OCI-LY7 (cell line): Measurements from ENCODE around the gene ZNF526. TPM values are rescaled to one million over a fixed set of nuclear protein-coding genes. Genes with fewer than 3 reads are reported as not detected.

Experiments used
- BruUV-seq: library from RNA; stranded (reverse); fragments of 400-500 nt; replicated peaks from 2 replicates; lab custom pipeline; 2021; lab: Mats Ljungman, UMichigan
- CTCF ChIA-PET: fragments of 300-600 bp; sonication (Branson Sonifier 250); formaldehyde crosslinking; loops from one replicate; lab custom pipeline; 2022; ENCODE audit warnings: antibody characterized with exemption; ENCODE audit not compliant: unreplicated experiment; lab: Charles Lee
- POLR2A ChIA-PET: fragments of 300-600 bp; sonication (Branson Sonifier 250); formaldehyde crosslinking; loops from one replicate; lab custom pipeline; 2022; ENCODE audit warnings: antibody characterized with exemption; lab: Charles Lee
- DNase-seq: peaks from one replicate; pipeline ENCODE4 v3.0.0-alpha.2; 2015; ENCODE audit warnings: low spot score
- H2AFZ ChIP-seq: fragments of 200-600 bp; sonication (generic), shearing (Covaris generic); 2 replicates; pipeline ENCODE4 v1.6.1; 2014; ENCODE audit warnings: mild to moderate bottlenecking, antibody characterized with exemption, low read length, moderate library complexity
- H3K27ac ChIP-seq: fragments of 200-600 bp; sonication (generic); 2 replicates; pipeline ENCODE4 v1.5.1; 2014; ENCODE audit warnings: mixed run types, low read depth, mild to moderate bottlenecking, moderate library complexity, low read length, inconsistent platforms; ENCODE audit not compliant: poor library complexity, severe bottlenecking
- H3K36me3 ChIP-seq: fragments of 200-600 bp; sonication (generic); 2 replicates; pipeline ENCODE4 v1.6.1; 2014; ENCODE audit warnings: mild to moderate bottlenecking, antibody characterized with exemption, low read length, moderate library complexity, mixed read lengths; ENCODE audit not compliant: insufficient read depth
- H3K4me1 ChIP-seq: fragments of 200-600 bp; sonication (generic); 2 replicates; pipeline ENCODE4 v1.5.1; 2014; ENCODE audit warnings: mild to moderate bottlenecking, low read length; ENCODE audit not compliant: insufficient read depth, poor library complexity, severe bottlenecking
- H3K4me2 ChIP-seq: fragments of 200-600 bp; sonication (generic); 2 replicates; pipeline ENCODE4 v1.6.1; 2014; ENCODE audit warnings: mild to moderate bottlenecking, low read length
- H3K4me3 ChIP-seq: fragments of 200-600 bp; sonication (generic); 2 replicates; pipeline ENCODE4 v1.5.1; 2014; ENCODE audit warnings: mild to moderate bottlenecking, low read depth, low read length; ENCODE audit not compliant: poor library complexity, severe bottlenecking
- H3K79me2 ChIP-seq: fragments of 200-600 bp; sonication (generic); 2 replicates; pipeline ENCODE4 v1.6.1; 2016; ENCODE audit warnings: low read depth, mild to moderate bottlenecking, low read length, moderate library complexity, mixed read lengths; ENCODE audit not compliant: insufficient read depth
- H3K9me2 ChIP-seq: fragments of 200-600 bp; sonication (generic); 2 replicates; pipeline ENCODE4 v1.6.1; 2016; ENCODE audit warnings: mild to moderate bottlenecking, low read length, mixed read lengths; ENCODE audit not compliant: insufficient read depth
- H3K9me3 ChIP-seq: fragments of 200-600 bp; sonication (generic); 2 replicates; pipeline ENCODE4 v1.6.1; 2014; ENCODE audit warnings: mild to moderate bottlenecking, mixed run types, low read length, mixed read lengths
- H4K20me1 ChIP-seq: fragments of 200-600 bp; sonication (generic); 2 replicates; pipeline ENCODE4 v1.6.1; 2014; ENCODE audit warnings: mild to moderate bottlenecking, antibody characterized with exemption, low read length, moderate library complexity, mixed read lengths; ENCODE audit not compliant: insufficient read depth
- EZH2phosphoT487 ChIP-seq: fragments of 200-600 bp; sonication (generic); IDR thresholded peaks from 2 replicates; pipeline ENCODE4 v1.6.1; 2018; ENCODE audit warnings: low read depth, borderline replicate concordance, mild to moderate bottlenecking, mixed run types, antibody characterized with exemption, low read length, moderate library complexity, mixed read lengths
- intact Hi-C: fragments of 100-400 bp; cut with micrococcal nuclease; formaldehyde crosslinking; loops from one replicate; pipeline ENCODE4 v1.10.0; 2022; ENCODE audit not compliant: unreplicated experiment
- total RNA-seq, 2 experiments: library from RNA; depleted of rRNA in 1 of 2; stranded (reverse); fragments of >200 nt in 1 of 2; shearing (Covaris generic) in 1 of 2; gene quantifications; 2 replicates each; pipeline ENCODE4 v1.2.3, GENCODE V29; 2014 to 2022
- TF ChIP-seq, protein P1 (sequence below): fragments of 200-600 bp; sonication (generic); conservative IDR thresholded peaks from 2 replicates; pipeline ENCODE4 v1.5.1; 2014; ENCODE audit warnings: mild to moderate bottlenecking, antibody characterized with exemption, low read length, moderate library complexity, mixed read lengths

ZNF526 gene
- total RNA-seq, 2 experiments from 2014 or later, result 9.0 to 12.7 TPM

DNA sequence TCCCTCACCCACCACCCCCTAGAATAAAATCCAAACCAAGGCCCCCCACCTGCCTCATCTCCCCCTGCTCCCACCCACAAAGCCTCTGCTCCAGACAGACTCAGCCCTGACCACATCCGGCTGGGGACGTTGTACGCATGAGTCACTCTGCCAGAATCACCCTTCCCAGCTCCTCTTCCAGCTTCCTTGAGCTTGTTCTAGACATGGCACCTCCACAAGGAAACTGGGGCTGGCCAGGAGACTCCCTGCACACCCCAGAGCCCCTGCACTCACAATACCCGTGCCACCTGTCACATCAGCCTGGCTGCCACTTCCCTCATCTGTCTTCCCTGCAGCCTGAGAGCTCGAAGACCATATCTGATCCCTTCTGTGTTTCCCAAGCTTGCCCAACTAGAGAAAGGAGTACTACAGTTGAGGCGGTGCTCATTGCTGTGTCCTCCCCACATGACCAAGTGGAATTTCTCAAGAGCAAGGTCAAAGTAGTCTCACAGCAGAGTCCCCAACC lies 12.3 kb upstream of the ZNF526 start:
- no peak overlapping the region for H3K4me3 ChIP-seq
- ChIA-PET CTCF (no interaction called here), POLR2A (no interaction called here)
- no peaks in the 10 kb centered on the region for H3K9me2 ChIP-seq
- no peak overlapping the region for H3K4me2 ChIP-seq
- H3K79me2 ChIP-seq, result peaks cover 5% of the 10 kb centered on the region; the same call in 1 of the 2 replicates
- H2AFZ ChIP-seq, result no peak overlapping the region
- H3K4me1 ChIP-seq, result peaks cover 7% of the 10 kb centered on the region
- H4K20me1 ChIP-seq, result no peaks in the 10 kb centered on the region
- TF ChIP-seq EZH2phosphoT487, result no peak
- TF ChIP-seq, protein P1, sequence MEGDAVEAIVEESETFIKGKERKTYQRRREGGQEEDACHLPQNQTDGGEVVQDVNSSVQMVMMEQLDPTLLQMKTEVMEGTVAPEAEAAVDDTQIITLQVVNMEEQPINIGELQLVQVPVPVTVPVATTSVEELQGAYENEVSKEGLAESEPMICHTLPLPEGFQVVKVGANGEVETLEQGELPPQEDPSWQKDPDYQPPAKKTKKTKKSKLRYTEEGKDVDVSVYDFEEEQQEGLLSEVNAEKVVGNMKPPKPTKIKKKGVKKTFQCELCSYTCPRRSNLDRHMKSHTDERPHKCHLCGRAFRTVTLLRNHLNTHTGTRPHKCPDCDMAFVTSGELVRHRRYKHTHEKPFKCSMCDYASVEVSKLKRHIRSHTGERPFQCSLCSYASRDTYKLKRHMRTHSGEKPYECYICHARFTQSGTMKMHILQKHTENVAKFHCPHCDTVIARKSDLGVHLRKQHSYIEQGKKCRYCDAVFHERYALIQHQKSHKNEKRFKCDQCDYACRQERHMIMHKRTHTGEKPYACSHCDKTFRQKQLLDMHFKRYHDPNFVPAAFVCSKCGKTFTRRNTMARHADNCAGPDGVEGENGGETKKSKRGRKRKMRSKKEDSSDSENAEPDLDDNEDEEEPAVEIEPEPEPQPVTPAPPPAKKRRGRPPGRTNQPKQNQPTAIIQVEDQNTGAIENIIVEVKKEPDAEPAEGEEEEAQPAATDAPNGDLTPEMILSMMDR, result no peak
- no TSS peak for BruUV-seq
- no peak for DNase-seq
- no peak overlapping the region for H3K27ac ChIP-seq
- no peaks in the 10 kb centered on the region for H3K9me3 ChIP-seq
- H3K36me3 ChIP-seq, result peaks cover 91% of the 10 kb centered on the region
- intact Hi-C loops, result no loop called here

DNA sequence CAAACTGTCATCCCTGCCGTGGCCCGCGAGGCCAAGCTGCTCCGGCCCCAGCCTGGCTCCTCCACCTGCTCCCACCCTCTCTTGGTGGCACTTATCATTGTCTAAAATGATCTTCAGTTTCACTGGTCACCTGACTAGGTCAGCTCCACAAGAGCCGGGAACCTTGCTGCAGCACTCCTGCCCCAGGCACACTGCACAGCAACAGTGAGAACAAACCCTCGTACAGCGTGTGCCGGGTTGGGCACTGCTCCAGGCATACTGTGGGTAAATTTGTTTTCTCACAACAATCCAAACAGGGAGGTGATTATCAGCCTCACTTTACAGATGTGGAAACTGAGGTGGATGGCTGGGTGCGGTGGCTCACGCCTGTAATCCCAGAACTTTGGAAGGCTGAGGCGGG lies 11.5 kb upstream of the ZNF526 start:
- BruUV-seq, result no TSS peak
- Histone ChIP-seq H4K20me1 (no peaks in the 10 kb centered on the region), H3K9me3 (no peaks in the 10 kb centered on the region), H3K27ac (no peak overlapping the region), H3K79me2 (peaks cover 11% of the 10 kb centered on the region; the same call in 1 of the 2 replicates), H3K36me3 (peaks cover 91% of the 10 kb centered on the region), H3K4me1 (no peaks in the 10 kb centered on the region), H3K4me2 (no peak overlapping the region), H3K4me3 (no peak overlapping the region), H2AFZ (no peak overlapping the region), H3K9me2 (no peaks in the 10 kb centered on the region)
- TF ChIP-seq, protein P1, result no peak
- TF ChIP-seq EZH2phosphoT487, result no peak
- intact Hi-C loops, result no loop called here
- no peak for DNase-seq
- POLR2A ChIA-PET, result no interaction called here
- CTCF ChIA-PET, result no interaction called here

DNA sequence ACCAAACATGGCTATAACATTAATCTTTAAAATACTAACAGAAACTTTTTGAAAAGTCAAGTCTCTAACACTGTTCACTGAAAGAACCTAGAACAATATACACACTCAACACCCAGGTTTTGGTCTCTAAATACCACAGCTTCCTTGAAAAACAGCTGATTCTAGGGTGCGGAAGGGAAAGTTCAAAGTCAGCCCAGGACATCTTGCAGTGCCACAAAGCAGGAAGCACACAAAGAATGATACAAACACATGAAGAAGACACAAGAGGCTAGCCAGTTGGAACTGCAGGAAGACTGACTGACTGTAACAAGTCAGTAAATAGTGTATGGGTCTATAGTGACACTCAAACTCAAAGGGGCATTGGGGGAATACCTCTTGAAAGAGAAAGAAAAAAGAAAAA lies 7.2 kb upstream of the ZNF526 start:
- peaks cover 39% of the 10 kb centered on the region; the same call in 1 of the 2 replicates for H3K79me2 ChIP-seq
- no peak overlapping the region for H3K4me2 ChIP-seq
- peaks cover 13% of the 10 kb centered on the region for H3K4me1 ChIP-seq
- no peaks in the 10 kb centered on the region for H3K9me2 ChIP-seq
- no peak overlapping the region for H2AFZ ChIP-seq
- peaks cover 10% of the 10 kb centered on the region; the same call in 1 of the 2 replicates for H4K20me1 ChIP-seq
- DNase-seq, result no peak
- TF ChIP-seq EZH2phosphoT487, result no peak
- TF ChIP-seq, protein P1, result no peak
- intact Hi-C loops, result no loop called here
- no TSS peak for BruUV-seq
- H3K9me3 ChIP-seq, result no peaks in the 10 kb centered on the region
- H3K4me3 ChIP-seq, result no peak overlapping the region
- CTCF ChIA-PET, result no interaction called here
- H3K36me3 ChIP-seq, result peaks cover 72% of the 10 kb centered on the region
- POLR2A ChIA-PET, result no interaction called here
- H3K27ac ChIP-seq, result no peak overlapping the region
